Fibroblast of the conjunctiva (primary cell): Measurements from ENCODE around the gene SLC26A6.

Experiments
- DNase-seq: peaks from one replicate; pipeline ENCODE4 v3.0.0-alpha.2; 2010; ENCODE audit warnings: low read depth

Gene SLC26A6

GRCh38 chr3:48631516-48632448 lies 3.5 kb downstream of the SLC26A6 start:
- no peak for DNase-seq

GRCh38 chr3:48630833-48631232 lies 4.4 kb downstream of the SLC26A6 start:
- no peak for DNase-seq

- DNase-seq = no peak
Measured at GRCh38 chr3:48630407-48630806, 4.9 kb downstream of the SLC26A6 start.

- DNase-seq = no peak
Measured at GRCh38 chr3:48629894-48630293, 5.4 kb downstream of the SLC26A6 start.

- DNase-seq = no peak
Measured at GRCh38 chr3:48628277-48629017, 6.8 kb downstream of the SLC26A6 start.

- no peak for DNase-seq
Measured at GRCh38 chr3:48625600-48625999, 9.7 kb downstream of the SLC26A6 start.

GRCh38 chr3:48624767-48625166 lies 10.5 kb downstream of the SLC26A6 start:
- DNase-seq = no peak

- no peak for DNase-seq
Measured at GRCh38 chr3:48623851-48624547, 11.3 kb downstream of the SLC26A6 start.

- no peak for DNase-seq
Measured at GRCh38 chr3:48621461-48621869, 13.8 kb downstream of the SLC26A6 start, which contains the start of gene TMEM89. TSS of gene TMEM89 (minus strand) at chr3:48621769. CDS start at chr3:48621756, 13 bp downstream.

- DNase-seq = no peak
Measured at GRCh38 chr3:48619541-48620524, 15.4 kb downstream of the SLC26A6 start.

GRCh38 chr3:48617559-48617958 lies 17.7 kb downstream of the SLC26A6 start:
- DNase-seq = no peak

GRCh38 chr3:48614044-48614443 lies 21.2 kb downstream of the SLC26A6 start:
- peak; percentile 66 for DNase-seq

GRCh38 chr3:48612309-48612708 lies 23.0 kb downstream of the SLC26A6 start:
- DNase-seq = no peak

- DNase-seq = peak; percentile 89
Measured at GRCh38 chr3:48609088-48610005, 25.9 kb downstream of the SLC26A6 start, which contains the start of gene UQCRC1. TSS of gene UQCRC1 (minus strand) at chr3:48609646. CDS start at chr3:48609620, 26 bp downstream.

GRCh38 chr3:48607519-48607918 lies 27.7 kb downstream of the SLC26A6 start:
- no peak for DNase-seq

GRCh38 chr3:48601622-48601994 lies 33.7 kb downstream of the SLC26A6 start:
- DNase-seq = no peak

GRCh38 chr3:48600711-48601621 lies 34.3 kb downstream of the SLC26A6 start:
- DNase-seq = no peak

- no peak for DNase-seq
Measured at GRCh38 chr3:48599509-48600285, 35.6 kb downstream of the SLC26A6 start.
